Fibroblast of mammary gland (primary cell): ENCODE measurements around the gene RBM7.

Experiments
- DNase-seq: peaks from one replicate; pipeline ENCODE4 v3.0.0-alpha.2; 2010; ENCODE audit warnings: low read depth
- H3K4me3 ChIP-seq: 2 replicates; pipeline ENCODE4 v1.5.1; 2011; ENCODE audit warnings: low read depth, mild to moderate bottlenecking, low read length, moderate library complexity; ENCODE audit not compliant: control insufficient read depth
- CTCF ChIP-seq: conservative IDR thresholded peaks from 2 replicates; pipeline ENCODE4 v1.5.1; 2011; ENCODE audit warnings: low read depth, low read length, inconsistent platforms; ENCODE audit not compliant: control insufficient read depth, insufficient read depth

RBM7 gene

GRCh38 chr11:114379394-114380069, 20.9 kb upstream of the RBM7 start:
- DNase-seq: no peak
- H3K4me3 ChIP-seq: no peak overlapping the region
- TF ChIP-seq CTCF: no peak

- H3K4me3 ChIP-seq: no peak overlapping the region
- DNase-seq: no peak
- TF ChIP-seq CTCF: no peak
Measured at GRCh38 chr11:114382509-114382908, 18.0 kb upstream of the RBM7 start.

- TF ChIP-seq CTCF: no peak
- no peak overlapping the region for H3K4me3 ChIP-seq
- DNase-seq: no peak
Measured at GRCh38 chr11:114384487-114384886, 16.0 kb upstream of the RBM7 start.

GRCh38 chr11:114386131-114386530, 14.3 kb upstream of the RBM7 start:
- TF ChIP-seq CTCF: no peak
- no peak for DNase-seq
- H3K4me3 ChIP-seq: no peak overlapping the region

GRCh38 chr11:114386545-114386944, 13.9 kb upstream of the RBM7 start:
- no peak for DNase-seq
- TF ChIP-seq CTCF: no peak
- no peak overlapping the region for H3K4me3 ChIP-seq

- no peak overlapping the region for H3K4me3 ChIP-seq
- TF ChIP-seq CTCF: no peak
- no peak for DNase-seq
Measured at GRCh38 chr11:114392735-114393667, 7.5 kb upstream of the RBM7 start.
